Choroid plexus epithelial cell (primary cell): ENCODE results near the gene IGFBP5.

Source experiments
- DNase-seq: peaks from one replicate; pipeline ENCODE4 v3.0.0-alpha.2; 2010; ENCODE audit warnings: low read depth
- H3K4me3 ChIP-seq: 2 replicates; pipeline ENCODE4 v1.5.1; 2011; ENCODE audit warnings: low read depth, mild to moderate bottlenecking, control low read depth, low read length, moderate library complexity
- CTCF ChIP-seq: conservative IDR thresholded peaks from 2 replicates; pipeline ENCODE4 v1.5.1; 2011; ENCODE audit warnings: low read depth, mild to moderate bottlenecking, control low read depth, inconsistent platforms, low read length, moderate library complexity

The IGFBP5 gene

GRCh38 chr2:216715402-216715974 is 20.1 kb upstream of the IGFBP5 start:
- DNase-seq: no peak
- no peak overlapping the region for H3K4me3 ChIP-seq

GRCh38 chr2:216714376-216714775 is 19.0 kb upstream of the IGFBP5 start:
- TF ChIP-seq CTCF: no peak
- DNase-seq: peak; percentile 25
- H3K4me3 ChIP-seq: no peak overlapping the region

More at GRCh38 chr2:216715402-216715974, 20.1 kb upstream of the IGFBP5 start:
- no peak for TF ChIP-seq CTCF

GRCh38 chr2:216713691-216714336 is 18.5 kb upstream of the IGFBP5 start:
- no peak overlapping the region for H3K4me3 ChIP-seq
- peak; percentile 90 for DNase-seq
- no peak for TF ChIP-seq CTCF

- DNase-seq: no peak
- no peak for TF ChIP-seq CTCF
- H3K4me3 ChIP-seq: no peak overlapping the region
Measured at GRCh38 chr2:216711348-216711747, 16.0 kb upstream of the IGFBP5 start.

GRCh38 chr2:216710551-216711301 is 15.4 kb upstream of the IGFBP5 start:
- no peak for TF ChIP-seq CTCF
- DNase-seq: peak; percentile 32
- H3K4me3 ChIP-seq: no peak overlapping the region

GRCh38 chr2:216702756-216703155 is 7.4 kb upstream of the IGFBP5 start:
- TF ChIP-seq CTCF: no peak
- no peak for DNase-seq
- no peak overlapping the region for H3K4me3 ChIP-seq
